ENCODE results near the gene LFNG. TPM values are rescaled to one million over a fixed set of nuclear protein-coding genes. Genes with fewer than 3 reads are reported as not detected.

The LFNG gene
- total RNA-seq, 1 donor, result 10.8 TPM

GRCh38 chr7:2570021-2570420 is 50.4 kb downstream of the LFNG start:
- TF ChIP-seq CTCF (IDR thresholded peaks at IDR 0.05; ENCODE audit: insufficient read depth, low read depth, low read length), result no peak
- DNase-seq (ENCODE audit: low read depth), result no peak

GRCh38 chr7:2571409-2571808 is 51.8 kb downstream of the LFNG start:
- TF ChIP-seq CTCF (IDR thresholded peaks at IDR 0.05; ENCODE audit: insufficient read depth, low read depth, low read length), result no peak
- no peak for DNase-seq (ENCODE audit: low read depth)
- no peak overlapping the region for H3K4me3 ChIP-seq (ENCODE audit: low read depth, low read length)

More at GRCh38 chr7:2570021-2570420, 50.4 kb downstream of the LFNG start:
- no peak overlapping the region for H3K4me3 ChIP-seq (ENCODE audit: low read depth, low read length)

- TF ChIP-seq CTCF (IDR thresholded peaks at IDR 0.05; ENCODE audit: insufficient read depth, low read depth, low read length), result no peak
Measured at GRCh38 chr7:2572101-2572842, 52.7 kb downstream of the LFNG start.

GRCh38 chr7:2573761-2574160 is 54.2 kb downstream of the LFNG start:
- no peak for DNase-seq (ENCODE audit: low read depth)
- no peak for TF ChIP-seq CTCF (IDR thresholded peaks at IDR 0.05; ENCODE audit: insufficient read depth, low read depth, low read length)
- no peak overlapping the region for H3K4me3 ChIP-seq (ENCODE audit: low read depth, low read length)

More at GRCh38 chr7:2572101-2572842, 52.7 kb downstream of the LFNG start:
- H3K4me3 ChIP-seq (ENCODE audit: low read depth, low read length), result no peak overlapping the region
- peak; percentile 70 for DNase-seq (ENCODE audit: low read depth)

- no peak for DNase-seq (ENCODE audit: low read depth)
- TF ChIP-seq CTCF (IDR thresholded peaks at IDR 0.05; ENCODE audit: insufficient read depth, low read depth, low read length), result no peak
Measured at GRCh38 chr7:2575046-2575732, 55.6 kb downstream of the LFNG start.

GRCh38 chr7:2575733-2576340 is 56.3 kb downstream of the LFNG start:
- DNase-seq (ENCODE audit: low read depth), result peak; percentile 41
- TF ChIP-seq CTCF (IDR thresholded peaks at IDR 0.05; ENCODE audit: insufficient read depth, low read depth, low read length), result no peak
- no peak overlapping the region for H3K4me3 ChIP-seq (ENCODE audit: low read depth, low read length)

More at GRCh38 chr7:2575046-2575732, 55.6 kb downstream of the LFNG start:
- no peak overlapping the region for H3K4me3 ChIP-seq (ENCODE audit: low read depth, low read length)
